ENCODE results near the gene MEF2A.

The MEF2A gene

DNA sequence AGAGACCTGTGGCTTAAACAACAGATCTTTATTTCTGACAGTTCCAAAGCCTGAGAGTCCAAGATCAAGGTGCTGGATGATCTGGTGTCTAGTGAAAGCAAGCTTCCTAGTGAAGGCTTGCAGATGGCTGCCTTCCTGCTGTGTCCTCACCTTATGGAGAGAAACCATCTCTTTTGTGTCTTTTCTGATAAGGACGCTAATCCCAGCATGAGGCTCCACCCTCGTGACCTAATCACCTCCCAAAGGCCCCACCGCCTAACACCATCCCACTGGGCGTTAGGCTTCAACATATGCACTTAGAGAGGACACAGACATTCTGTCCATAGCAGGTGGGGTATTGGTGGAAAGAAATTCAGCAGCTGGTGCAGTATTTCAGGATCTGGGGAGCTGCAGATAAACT lies 187.3 kb downstream of the MEF2A start:
- no peak for DNase-seq (ENCODE audit: low read depth in 1 of 2, low spot score in 1 of 2)

DNA sequence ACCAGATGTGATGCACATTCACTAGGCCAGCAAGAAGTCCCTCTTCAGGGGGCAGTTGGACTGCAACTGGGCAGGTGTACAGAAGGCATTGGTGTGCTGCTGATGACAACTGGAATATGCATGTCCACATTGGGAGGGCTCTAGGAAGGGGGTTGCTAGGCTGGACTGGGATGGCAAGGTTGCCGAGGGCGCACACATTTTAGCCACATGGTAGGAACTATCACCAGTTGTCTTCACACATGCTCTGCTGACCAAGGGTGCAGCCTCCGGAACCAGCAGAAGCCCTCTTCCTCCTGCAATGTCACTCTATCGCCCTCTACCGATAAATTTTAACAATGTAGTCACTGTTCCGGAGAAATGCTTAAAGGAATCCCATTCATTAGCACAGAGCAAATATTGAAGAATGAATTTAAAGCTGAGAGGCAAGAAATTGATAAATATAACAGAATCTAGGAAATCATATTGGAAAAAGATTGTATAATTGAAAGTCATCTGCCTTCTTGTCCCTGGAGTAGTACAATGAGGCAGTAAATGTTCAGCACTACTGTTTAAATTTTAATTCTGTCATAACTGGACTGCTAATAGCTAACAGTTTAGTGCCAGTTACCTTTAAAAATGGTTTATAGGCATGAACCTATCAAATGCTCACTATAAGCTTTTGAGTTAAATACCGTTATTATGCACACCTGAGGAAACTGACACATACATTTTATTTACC lies 190.1 kb downstream of the MEF2A start:
- peak; percentile 1 to 51 for DNase-seq (ENCODE audit: low read depth in 1 of 2, low spot score in 1 of 2)

DNA sequence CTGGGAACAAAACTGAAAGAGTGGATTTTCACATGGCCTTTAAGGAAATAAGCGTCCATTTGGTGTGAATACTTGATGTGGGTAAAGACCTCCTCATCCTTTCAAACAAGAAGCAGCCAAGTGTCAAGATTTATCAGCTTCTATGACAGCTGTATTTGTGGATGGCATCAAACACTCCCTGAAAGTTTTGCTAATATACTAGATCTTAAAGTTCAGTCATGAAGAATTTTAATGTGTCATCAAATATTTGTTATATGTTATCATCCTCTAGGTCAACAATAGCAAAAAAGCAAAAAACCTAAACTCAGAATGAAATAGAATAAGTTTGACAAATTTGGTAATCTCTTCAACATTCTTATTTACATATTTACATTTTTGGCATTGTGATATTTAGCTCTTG lies 196.5 kb downstream of the MEF2A start:
- no peak for DNase-seq (ENCODE audit: low read depth in 1 of 2, low spot score in 1 of 2)

DNA sequence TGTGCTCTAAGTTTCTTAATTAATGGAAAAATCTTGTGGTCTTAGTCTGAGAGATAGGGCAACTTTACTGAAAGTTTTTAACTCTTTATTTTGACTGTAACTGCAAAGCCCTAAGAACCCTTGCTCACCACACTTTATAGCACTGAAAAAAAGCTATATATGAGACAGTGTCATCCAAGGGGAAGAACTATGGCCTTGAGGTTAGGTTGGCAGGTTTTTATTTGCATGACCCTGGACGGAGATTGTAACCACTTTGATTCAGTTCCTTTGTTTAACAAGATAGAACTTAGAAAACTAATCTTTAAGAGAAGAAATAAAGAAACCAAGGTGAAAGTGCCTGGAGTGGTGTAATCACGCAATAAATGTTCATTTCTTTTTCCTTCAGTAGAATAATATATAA lies 198.0 kb downstream of the MEF2A start:
- no peak for DNase-seq (ENCODE audit: low read depth in 1 of 2, low spot score in 1 of 2)

DNA sequence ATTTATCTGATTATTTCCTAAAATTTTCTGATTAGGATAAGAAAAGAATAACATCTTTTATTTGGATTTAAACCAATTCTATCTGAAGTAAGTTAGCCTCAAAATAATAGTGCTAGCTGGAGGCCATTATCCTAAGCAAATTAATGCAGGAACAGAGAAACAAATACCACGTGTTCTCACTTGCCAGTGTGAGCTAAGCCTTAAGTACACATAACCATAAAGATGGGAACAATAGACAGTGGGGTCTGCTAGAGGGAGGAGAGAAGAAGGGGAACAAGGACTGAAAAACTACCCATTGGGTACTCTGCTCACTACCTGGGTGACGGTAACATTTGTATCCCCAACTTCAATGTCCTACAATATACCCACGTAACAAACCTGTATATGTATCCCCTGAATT lies 198.7 kb downstream of the MEF2A start:
- no peak for DNase-seq (ENCODE audit: low read depth in 1 of 2, low spot score in 1 of 2)
